Thoracic aorta (tissue), 2 donors: ENCODE results near the gene NHS. TPM values are rescaled to one million over a fixed set of nuclear protein-coding genes. Genes with fewer than 3 reads are reported as not detected.

Experiments used
- ATAC-seq: fragments of 150-250 bp; one replicate; pipeline ENCODE4 v1.8.0; 2017; ENCODE audit warnings: low read depth; ENCODE audit not compliant: insufficient number of reproducible peaks, low FRiP score
- DNase-seq: peaks from one replicate; pipeline ENCODE4 v3.0.0-alpha.2; 2020; ENCODE audit warnings: low spot score
- H3K27ac ChIP-seq, 2 donors: fragments of 200-600 bp; sonication (generic); 1 replicate in 1 of 2; 2 replicates in 1 of 2; pipeline ENCODE4 v1.5.1; 2016; ENCODE audit warnings: mild to moderate bottlenecking in 2 of 2, moderate library complexity in 2 of 2
- H3K27me3 ChIP-seq: fragments of 200-600 bp; sonication (generic); replicated peaks from 2 replicates; pipeline ENCODE4 v1.6.0; 2016; ENCODE audit warnings: mild to moderate bottlenecking; ENCODE audit not compliant: insufficient read depth
- H3K36me3 ChIP-seq: fragments of 200-600 bp; sonication (generic); one replicate; pipeline ENCODE4 v1.5.1; 2016
- H3K4me1 ChIP-seq, 2 donors: fragments of 200-600 bp; sonication (generic); 1 replicate in 1 of 2; 2 replicates in 1 of 2; pipeline versions ENCODE4 v1.5.1 to v1.6.0; 2016; ENCODE audit warnings: low read depth in 2 of 2, mild to moderate bottlenecking in 1 of 2; ENCODE audit not compliant: control insufficient read depth in 1 of 2
- H3K4me3 ChIP-seq: fragments of 200-600 bp; sonication (generic); 2 replicates; pipeline ENCODE4 v1.5.1; 2016; ENCODE audit warnings: mild to moderate bottlenecking
- H3K9me3 ChIP-seq: fragments of 200-600 bp; sonication (generic); 2 replicates; pipeline ENCODE4 v1.5.1; 2016
- CTCF ChIP-seq: fragments of 200-600 bp; sonication (generic); IDR thresholded peaks from one replicate; pipeline ENCODE4 v1.5.1; 2019; ENCODE audit warnings: antibody characterized with exemption
- total RNA-seq, 2 donors: library from RNA; depleted of rRNA; stranded (reverse); fragments of >200 nt; gene quantifications; one replicate each; pipeline versions ENCODE4 v1.1.0 to v1.2.3, GENCODE V29; 2016

NHS gene
- total RNA-seq, 2 donors from 2014 or later = 23.3 to 29.6 TPM

GRCh38 chrX:17587366-17587765, 212.4 kb downstream of the NHS start:
- DNase-seq = no peak
- Histone ChIP-seq H3K27me3 (no peaks in the 10 kb centered on the region), H3K36me3 (no peaks in the 10 kb centered on the region), H3K4me3 (no peak overlapping the region), H3K4me1 (peaks cover 5 to 25% of the 10 kb centered on the region in 2 donors), H3K9me3 (no peaks in the 10 kb centered on the region), H3K27ac (no peak overlapping the region)
- TF ChIP-seq CTCF = no peak
- no peak for ATAC-seq

- no peak for ATAC-seq
- no peaks in the 10 kb centered on the region for H3K27me3 ChIP-seq
Observed at GRCh38 chrX:17588303-17588702, 213.3 kb downstream of the NHS start.

GRCh38 chrX:17590892-17591740, 216.1 kb downstream of the NHS start:
- no peak for DNase-seq
- no peaks in the 10 kb centered on the region for H3K36me3 ChIP-seq
- peak overlapping the region; percentile 64 for H3K4me3 ChIP-seq
- H3K4me1 ChIP-seq = peaks cover 12 to 36% of the 10 kb centered on the region in 2 donors
- no peaks in the 10 kb centered on the region for H3K27me3 ChIP-seq
- peak overlapping the region; percentile 47 to 79 for H3K27ac ChIP-seq
- no peaks in the 10 kb centered on the region for H3K9me3 ChIP-seq
- peak; percentile 60 for ATAC-seq
- TF ChIP-seq CTCF = peak; percentile 57

More at GRCh38 chrX:17588303-17588702, 213.3 kb downstream of the NHS start:
- TF ChIP-seq CTCF = no peak
- Histone ChIP-seq H3K4me3 (no peak overlapping the region), H3K36me3 (no peaks in the 10 kb centered on the region), H3K4me1 (peaks cover 13 to 28% of the 10 kb centered on the region in 2 donors), H3K27ac (no peak overlapping the region), H3K9me3 (no peaks in the 10 kb centered on the region)
- DNase-seq = no peak

GRCh38 chrX:17591741-17592110, 216.7 kb downstream of the NHS start:
- Histone ChIP-seq H3K27me3 (no peaks in the 10 kb centered on the region), H3K4me3 (peak overlapping the region; percentile 64), H3K27ac (peak overlapping the region; percentile 47 to 79), H3K9me3 (no peaks in the 10 kb centered on the region), H3K4me1 (peaks cover 18 to 42% of the 10 kb centered on the region in 2 donors), H3K36me3 (no peaks in the 10 kb centered on the region)
- DNase-seq (no peak), ATAC-seq (peak; percentile 64)
- no peak for TF ChIP-seq CTCF

DNA sequence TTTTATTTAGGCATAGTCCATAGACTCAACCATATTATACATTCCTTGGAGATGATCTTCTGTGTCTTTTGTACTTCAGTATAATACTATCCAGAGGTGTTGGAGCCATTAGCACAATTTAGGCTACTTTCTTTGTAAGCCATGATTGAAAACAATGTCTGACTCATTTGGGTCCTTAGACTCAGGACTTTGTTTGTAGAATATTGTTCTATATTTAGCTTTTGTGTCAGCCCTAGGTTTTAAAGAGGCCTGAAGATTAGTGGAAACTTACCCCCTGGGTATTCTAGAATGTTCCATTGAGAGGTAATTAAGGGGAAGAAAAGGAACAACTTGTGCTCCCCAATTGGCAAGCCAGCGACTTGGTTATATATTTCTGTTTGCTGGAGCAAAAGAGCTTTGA, 217.1 kb downstream of the NHS start:
- Histone ChIP-seq H3K9me3 (no peaks in the 10 kb centered on the region), H3K36me3 (no peaks in the 10 kb centered on the region), H3K4me3 (peak overlapping the region; percentile 64), H3K4me1 (peaks cover 18 to 46% of the 10 kb centered on the region in 2 donors), H3K27me3 (no peaks in the 10 kb centered on the region), H3K27ac (peak overlapping the region; percentile 73 to 79)
- no peak for TF ChIP-seq CTCF
- DNase-seq (no peak), ATAC-seq (no peak)
